HL-60/S4 (cell line): ENCODE measurements around the gene PEMT.

Experiments used
- in situ Hi-C: fragments of 300-500 bp; cut with MboI; formaldehyde crosslinking; loops from 2 replicates; pipeline ENCODE4 v1.14.3; 2022; ENCODE audit warnings: low sequenced_read_pairs

The PEMT gene

GRCh38 chr17:17605083-17605728 is 13.7 kb upstream of the PEMT start:
- in situ Hi-C loops = no loop called here

DNA sequence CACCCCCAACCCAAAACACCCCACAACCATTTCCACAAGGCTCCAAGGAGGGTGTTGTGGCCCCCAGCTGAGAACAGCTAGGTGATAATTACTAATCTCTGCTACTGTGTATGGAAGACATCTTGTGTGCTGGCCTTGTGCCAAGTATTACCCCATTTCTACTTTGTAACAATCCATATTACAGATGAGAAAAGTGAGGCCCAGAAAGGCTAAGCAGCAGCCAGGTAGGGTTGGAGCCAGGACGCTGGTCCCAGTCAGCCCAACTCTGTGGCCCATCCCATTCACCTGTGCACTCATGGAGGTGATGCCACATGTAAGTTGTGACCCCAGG is 12.4 kb upstream of the PEMT start:
- in situ Hi-C loops = no loop called here

GRCh38 chr17:17603178-17603894 is 11.8 kb upstream of the PEMT start:
- in situ Hi-C loops = no loop called here

DNA sequence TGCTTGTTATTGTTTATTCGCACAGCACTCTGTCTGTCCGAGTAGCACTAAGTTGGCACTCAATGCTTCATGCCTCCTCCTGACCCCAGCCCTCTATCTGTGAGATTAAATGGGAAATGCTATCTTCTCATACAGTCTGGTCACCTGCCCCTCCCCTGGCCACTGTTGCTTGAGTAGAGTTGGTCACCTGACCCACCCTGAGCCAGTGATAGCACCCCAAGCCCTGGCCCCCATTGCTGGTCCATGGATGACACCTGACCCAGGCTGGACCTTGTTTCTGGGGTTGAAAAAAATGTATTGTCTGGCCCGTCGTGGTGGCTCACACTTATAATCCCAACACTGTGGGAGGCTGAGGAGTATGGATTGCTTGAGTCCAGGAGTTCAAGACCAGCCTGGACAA is 8.5 kb upstream of the PEMT start:
- in situ Hi-C loops = no loop called here

- in situ Hi-C loops = no loop called here
Observed at GRCh38 chr17:17598003-17598402, 6.5 kb upstream of the PEMT start.

DNA sequence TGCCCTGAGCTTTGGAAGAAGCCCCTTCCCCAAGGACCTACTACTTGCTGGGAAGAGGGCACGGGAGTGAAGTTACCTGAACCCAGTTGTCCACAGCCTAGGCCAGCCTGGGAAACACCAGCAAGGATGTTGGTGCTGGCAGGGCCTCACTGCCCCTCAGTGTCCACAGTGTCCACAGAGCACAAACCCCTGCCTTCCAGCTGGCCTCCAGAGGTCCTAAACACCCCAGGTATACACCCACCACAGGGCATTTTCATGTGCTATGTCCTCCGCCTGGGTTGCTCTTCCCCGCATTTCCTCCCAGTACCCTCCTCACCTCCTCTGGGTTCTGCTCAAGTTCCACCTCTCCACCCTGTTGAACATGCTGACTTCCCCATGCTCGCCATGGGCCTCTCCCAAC is 4.2 kb upstream of the PEMT start:
- in situ Hi-C loops = no loop called here

GRCh38 chr17:17593222-17593620 is 1.7 kb upstream of the PEMT start:
- in situ Hi-C loops = no loop called here

GRCh38 chr17:17590883-17591354 is 589 bp downstream of the PEMT start:
- in situ Hi-C loops = no loop called here

DNA sequence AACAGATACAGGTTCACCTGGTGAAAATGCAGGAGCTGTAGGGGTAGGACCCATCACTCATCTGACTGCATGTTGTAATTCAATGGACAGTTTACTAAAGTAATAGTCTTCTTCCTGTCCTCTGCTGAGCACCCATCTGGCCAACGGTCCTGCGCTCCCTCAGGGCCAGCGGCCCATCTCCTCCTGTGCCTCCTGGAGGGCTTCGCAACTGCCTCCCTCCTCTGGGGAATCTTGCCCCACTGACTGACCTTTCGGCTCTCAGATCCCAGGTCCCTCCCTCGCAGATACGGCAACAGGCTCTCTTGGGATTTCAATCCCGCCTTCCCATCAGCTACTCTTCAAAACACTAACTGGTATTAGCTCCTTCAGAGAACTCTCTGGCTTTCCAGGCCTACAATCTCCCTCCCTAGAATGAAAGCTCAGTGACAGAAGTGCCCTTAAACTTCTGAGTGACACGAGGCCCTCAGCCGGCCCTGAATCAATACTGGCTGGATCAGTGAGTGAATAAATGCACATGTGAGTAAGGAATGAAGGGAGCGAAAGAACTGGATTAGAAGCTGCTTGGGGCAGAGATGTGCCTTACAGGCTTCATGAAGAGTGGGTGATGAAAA is 1.3 kb downstream of the PEMT start:
- in situ Hi-C loops = no loop called here

GRCh38 chr17:17587614-17588337 is 3.7 kb downstream of the PEMT start:
- in situ Hi-C loops = no loop called here

DNA sequence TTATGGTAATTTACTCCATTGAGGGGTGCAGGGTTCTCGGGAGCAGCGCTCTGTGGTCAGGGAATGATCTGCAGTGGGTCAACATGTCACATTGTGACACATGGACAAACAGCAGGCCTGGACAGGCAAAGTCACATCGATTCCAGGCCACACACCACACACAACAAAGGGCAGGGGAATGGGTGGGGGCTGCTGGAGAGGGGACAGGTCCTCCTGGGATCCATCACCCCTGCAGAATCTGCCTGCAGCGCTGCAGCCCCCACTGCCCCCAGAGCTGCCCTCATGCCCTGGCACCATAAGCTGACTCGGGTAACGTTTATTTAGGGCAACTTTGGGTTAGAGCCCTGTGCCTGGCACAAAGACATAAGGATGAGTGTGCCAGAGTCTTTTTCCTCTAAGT is 9.1 kb downstream of the PEMT start:
- in situ Hi-C loops = no loop called here

GRCh38 chr17:17581509-17581908 is 10.0 kb downstream of the PEMT start:
- in situ Hi-C loops = no loop called here

- in situ Hi-C loops = no loop called here
Observed at GRCh38 chr17:17580662-17581470, 10.6 kb downstream of the PEMT start.

GRCh38 chr17:17579691-17580090 is 11.8 kb downstream of the PEMT start:
- in situ Hi-C loops = no loop called here

DNA sequence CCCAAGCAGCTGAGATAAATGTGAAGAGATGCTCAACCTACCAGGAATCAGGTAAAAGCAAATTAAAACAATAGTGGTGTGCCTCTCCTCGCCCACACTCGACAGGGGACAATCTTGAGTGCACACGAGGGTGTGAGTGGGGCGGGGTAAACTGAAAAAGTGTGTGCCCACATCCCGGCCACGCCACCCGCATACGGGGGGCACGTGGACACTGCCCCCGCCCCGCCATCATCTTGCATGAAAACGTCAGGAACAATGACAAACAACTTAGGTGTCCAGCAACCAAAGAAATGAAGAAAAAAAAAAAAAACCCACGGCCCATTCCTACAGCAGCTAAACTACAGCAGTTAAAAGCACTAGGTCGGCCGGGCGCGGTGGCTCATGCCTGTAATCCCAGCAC is 14.1 kb downstream of the PEMT start:
- in situ Hi-C loops = no loop called here

- in situ Hi-C loops = no loop called here
Observed at GRCh38 chr17:17576772-17577234, 14.7 kb downstream of the PEMT start.

GRCh38 chr17:17575360-17576251 is 15.9 kb downstream of the PEMT start:
- in situ Hi-C loops = no loop called here

GRCh38 chr17:17573912-17574311 is 17.6 kb downstream of the PEMT start:
- in situ Hi-C loops = no loop called here

DNA sequence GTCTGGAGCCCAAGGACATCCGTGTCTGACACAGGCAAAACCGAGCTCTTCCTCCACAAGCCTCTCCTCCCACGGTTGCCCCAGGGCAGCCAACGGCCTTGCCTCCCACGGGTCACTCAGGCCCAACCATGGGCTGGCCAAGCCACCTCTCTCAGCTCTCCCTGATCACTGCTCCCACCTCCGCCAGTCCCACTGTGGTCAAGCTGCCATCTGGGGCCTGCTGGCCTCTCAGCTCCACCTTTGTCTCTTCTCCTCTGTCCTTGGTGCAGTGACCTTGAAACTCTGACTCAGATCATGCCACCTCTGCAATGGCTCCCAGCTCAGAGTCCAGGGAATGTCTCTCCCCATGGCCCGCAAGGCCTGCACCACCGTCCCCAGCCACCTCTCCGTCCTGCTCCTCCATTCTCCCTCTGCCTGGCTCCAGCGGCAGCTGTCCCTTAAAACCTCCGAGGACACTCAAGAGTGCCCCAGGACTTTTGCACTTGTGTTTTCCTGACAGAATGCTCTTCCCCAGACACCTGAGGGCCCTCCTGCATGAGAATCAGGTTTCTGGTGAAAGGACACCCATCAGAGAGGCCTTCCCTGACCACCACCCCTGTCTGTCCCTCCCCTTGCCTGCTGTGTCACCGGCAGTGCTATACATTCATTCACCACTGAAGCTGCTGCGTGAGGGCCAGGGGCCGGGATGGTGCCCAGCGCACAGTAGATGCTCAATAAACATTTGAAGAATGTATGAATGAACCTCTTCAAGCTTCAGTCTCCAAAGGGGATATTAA is 19.3 kb downstream of the PEMT start:
- in situ Hi-C loops = no loop called here
